HepG2 (cell line): ENCODE results near the gene MBIP. TPM values are rescaled to one million over a fixed set of nuclear protein-coding genes. Genes with fewer than 3 reads are reported as not detected.

Experiments used
- ATAC-seq: fragments of 200-7000 bp; cut with Tn5 transposase; 3 replicates; pipeline ENCODE4 v1.9.1; 2020; ENCODE audit warnings: mild to moderate bottlenecking, moderate library complexity
- BruUV-seq: library from RNA; stranded (reverse); fragments of 400-500 nt; replicated peaks from 2 replicates; lab custom pipeline; 2021; lab: Mats Ljungman, UMichigan
- CTCF ChIA-PET: fragments of 300-600 bp; formaldehyde crosslinking; extraction: SDS; loops from one replicate; lab custom pipeline; 2021; ENCODE audit warnings: low total read pairs, inconsistent platforms, low intra/inter-chr PET ratio; lab: Yijun Ruan, JAX
- POLR2A ChIA-PET: fragments of 350-600 bp; sonication (Branson Sonifier 250); formaldehyde crosslinking; loops from one replicate; lab custom pipeline; 2020; ENCODE audit warnings: antibody characterized with exemption, inconsistent platforms; lab: Yijun Ruan, JAX
- DNase-seq: peaks from one replicate; pipeline ENCODE4 v3.0.0-alpha.2; 2015; ENCODE audit warnings: low spot score
- FAIRE-seq: peaks from 3 replicates; lab custom pipeline; 2011; peaks lifted over from hg19 to GRCh38; lab: Jason Lieb, UNC
- H2AFZ ChIP-seq: one replicate; pipeline ENCODE4 v1.6.1; 2011; ENCODE audit warnings: low read length, inconsistent platforms
- H3K27ac ChIP-seq: fragments of 300-600 bp; 3 replicates; pipeline ENCODE4 v1.8.0; 2011; ENCODE audit warnings: mixed run types, mild to moderate bottlenecking, mixed read lengths, low read length, inconsistent platforms; ENCODE audit not compliant: insufficient read depth; ENCODE audit errors: extremely low read length
- H3K27me3 ChIP-seq, 2 experiments: fragments of 200-600 bp in 1 of 2; 2 replicates in 1 of 2; 3 replicates in 1 of 2; pipeline versions ENCODE4 v1.6.0 to v1.8.0; 2011; ENCODE audit warnings: low read length in 2 of 2, mild to moderate bottlenecking in 2 of 2, moderate library complexity in 2 of 2, inconsistent platforms in 1 of 2; ENCODE audit not compliant: insufficient read depth in 2 of 2, control insufficient read depth in 1 of 2
- H3K36me3 ChIP-seq, 2 experiments: fragments of 200-600 bp in 1 of 2; replicated peaks in 1 of 2; 2 replicates in 1 of 2; 3 replicates in 1 of 2; pipeline versions ENCODE4 v1.5.1 to v1.8.0; 2011; ENCODE audit warnings: low read length in 2 of 2, inconsistent platforms in 1 of 2; ENCODE audit not compliant: insufficient read depth in 2 of 2, control insufficient read depth in 1 of 2
- H3K4me1 ChIP-seq: 2 replicates; pipeline ENCODE4 v1.5.1; 2012; ENCODE audit warnings: low read length, inconsistent platforms; ENCODE audit not compliant: insufficient read depth
- H3K4me2 ChIP-seq: 2 replicates; pipeline ENCODE4 v1.6.0; 2011; ENCODE audit warnings: low read depth, low read length, inconsistent platforms
- H3K4me3 ChIP-seq, 3 experiments: fragments of 200-600 bp in 1 of 3; sonication (generic), shearing (Covaris generic) in 1 of 3; replicated peaks in 1 of 3; 2 replicates each; pipeline ENCODE4 v1.5.1; 2011 to 2016; ENCODE audit warnings: low read length in 3 of 3, inconsistent platforms in 2 of 3, low read depth in 2 of 3, mild to moderate bottlenecking in 2 of 3, control low read depth in 1 of 3, mixed read lengths in 1 of 3; ENCODE audit not compliant: insufficient read depth in 1 of 3
- H3K79me2 ChIP-seq: one replicate; pipeline ENCODE4 v1.6.1; 2011; ENCODE audit warnings: low read length, inconsistent platforms; ENCODE audit not compliant: insufficient read depth
- H3K9ac ChIP-seq: 2 replicates; pipeline ENCODE4 v1.6.0; 2011; ENCODE audit warnings: mild to moderate bottlenecking, low read depth, low read length, inconsistent platforms; ENCODE audit not compliant: insufficient read depth
- H3K9me3 ChIP-seq: 2 replicates; pipeline ENCODE4 v1.5.1; 2012; ENCODE audit warnings: mild to moderate bottlenecking, low read length
- H4K20me1 ChIP-seq: 2 replicates; pipeline ENCODE4 v1.6.0; 2011; ENCODE audit warnings: inconsistent platforms, mild to moderate bottlenecking, low read length, moderate library complexity; ENCODE audit not compliant: insufficient read depth
- CEBPB ChIP-seq: IDR thresholded peaks from 2 replicates; pipeline ENCODE4 v1.6.1; 2011; ENCODE audit warnings: low read depth, low read length, improper control_type of control experiment, borderline replicate concordance
- CEBPG ChIP-seq: IDR thresholded peaks from 2 replicates; pipeline ENCODE4 v1.6.1; 2016
- GPBP1L1 ChIP-seq: sonication (generic); formaldehyde crosslinking; IDR thresholded peaks from 2 replicates; pipeline ENCODE4 v1.5.0; 2020; ENCODE audit warnings: mild to moderate bottlenecking, missing genetic modification reagents
- HOXD1 ChIP-seq: sonication (generic); formaldehyde crosslinking; IDR thresholded peaks from 2 replicates; pipeline ENCODE4 v1.5.0; 2020; ENCODE audit warnings: missing genetic modification reagents
- MAFF ChIP-seq: IDR thresholded peaks from 2 replicates; pipeline ENCODE4 v1.6.1; 2011; ENCODE audit warnings: low read depth, low read length, improper control_type of control experiment
- MAFK ChIP-seq, 2 experiments: IDR thresholded peaks in 1 of 2; conservative IDR thresholded peaks in 1 of 2; 2 replicates each; pipeline ENCODE4 v1.6.1; 2011; ENCODE audit warnings: improper control_type of control experiment in 2 of 2, low read length in 2 of 2
- PPARG ChIP-seq: conservative IDR thresholded peaks from 2 replicates; pipeline ENCODE4 v1.6.1; 2016; ENCODE audit warnings: missing biosample characterization, missing genetic modification reagents
- RFXAP ChIP-seq: sonication (generic); formaldehyde crosslinking; IDR thresholded peaks from 2 replicates; pipeline ENCODE4 v1.4.0; 2020; ENCODE audit warnings: missing genetic modification reagents, borderline replicate concordance
- SCMH1 ChIP-seq: sonication (generic); formaldehyde crosslinking; IDR thresholded peaks from 2 replicates; pipeline ENCODE4 v1.9.0; 2021; ENCODE audit warnings: missing genetic modification reagents, mild to moderate bottlenecking, borderline replicate concordance
- SMC3 ChIP-seq: IDR thresholded peaks from 2 replicates; pipeline ENCODE4 v1.6.1; 2011; ENCODE audit warnings: low read length, improper control_type of control experiment
- TCF7 ChIP-seq: sonication (generic); IDR thresholded peaks from 2 replicates; pipeline ENCODE4 v1.6.1; 2016; ENCODE audit warnings: antibody characterized with exemption, low read depth
- THYN1 ChIP-seq: sonication (generic); formaldehyde crosslinking; IDR thresholded peaks from 2 replicates; pipeline ENCODE4 v1.8.1; 2023; ENCODE audit warnings: low read depth, mild to moderate bottlenecking, moderate library complexity, missing genetic modification reagents, borderline replicate concordance
- TMF1 ChIP-seq: sonication (generic); formaldehyde crosslinking; IDR thresholded peaks from 2 replicates; pipeline ENCODE4 v1.8.1; 2022; ENCODE audit warnings: low read depth, missing genetic modification reagents
- ZBTB38 ChIP-seq: sonication (generic); formaldehyde crosslinking; IDR thresholded peaks from 2 replicates; pipeline ENCODE4 v1.5.1; 2020; ENCODE audit warnings: mild to moderate bottlenecking, missing genetic modification reagents
- ZKSCAN8 ChIP-seq: IDR thresholded peaks from 2 replicates; pipeline ENCODE4 v1.6.1; 2016; ENCODE audit warnings: borderline replicate concordance, missing genetic modification reagents, missing compliant biosample characterization
- ZNF12 ChIP-seq: sonication (generic); formaldehyde crosslinking; IDR thresholded peaks from 2 replicates; pipeline ENCODE4 v1.5.0; 2020; ENCODE audit warnings: missing genetic modification reagents
- ZNF383 ChIP-seq: sonication (generic); formaldehyde crosslinking; IDR thresholded peaks from 2 replicates; pipeline ENCODE4 v1.4.0; 2020; ENCODE audit warnings: missing genetic modification reagents, mild to moderate bottlenecking, borderline replicate concordance
- ZNF441 ChIP-seq: sonication (generic); formaldehyde crosslinking; IDR thresholded peaks from 2 replicates; pipeline ENCODE4 v1.7.0; 2021; ENCODE audit warnings: missing genetic modification reagents, borderline replicate concordance
- ZNF713 ChIP-seq: sonication (generic); formaldehyde crosslinking; IDR thresholded peaks from 2 replicates; pipeline ENCODE4 v1.4.0; 2020; ENCODE audit warnings: mild to moderate bottlenecking, missing genetic modification reagents
- WGBS: methylation state at CpG from one replicate; pipeline ENCODE4 v1.1.6; 2017; ENCODE audit warnings: low lambda C conversion rate; 5-methylcytosine and 5-hydroxymethylcytosine counted together
- in situ Hi-C: cut with HindIII; loops from 2 replicates; pipeline ENCODE4 v1.10.0; 2017; ENCODE audit warnings: low pct_unique_long_range_greater_than_20kb; ENCODE audit not compliant: extremely low pct_ligation_motif_present
- intact Hi-C: fragments of 100-400 bp; cut with micrococcal nuclease; formaldehyde crosslinking; loops from one replicate; pipeline ENCODE4 v1.10.0; 2022; ENCODE audit not compliant: unreplicated experiment
- polyA plus RNA-seq, 8 experiments: library from polyadenylated mRNA; depleted of rRNA in 3 of 8; stranded (reverse) in 7 of 8; unstranded in 1 of 8; fragments of >200 nt; fragmentation: Illumina TruSeq in 4 of 8; extraction: Trizol in 4 of 8; gene quantifications; 2 replicates each; pipeline versions ENCODE4 v1.2.1 to v1.2.3, GENCODE V29; 2011 to 2016; ENCODE audit warnings: low read depth in 4 of 8, missing spikeins in 1 of 8, mixed read lengths in 1 of 8; ENCODE audit not compliant: insufficient read depth in 1 of 8
- total RNA-seq, 5 experiments: library from RNA; depleted of rRNA; stranded (reverse); fragments of >200 nt; fragmentation: Illumina TruSeq; extraction: Trizol; gene quantifications; 2 replicates each; pipeline ENCODE4 v1.2.3, GENCODE V29; 2016; ENCODE audit warnings: low read depth in 1 of 5

The MBIP gene
- total and polyA plus RNA-seq, 2 of the 13 experiments (the other 11 are each of a cell fraction or from before 2014, with no cell fraction given): 48.1 to 48.6 TPM

- TF ChIP-seq ZKSCAN8 (no peak), TCF7 (peak; percentile 46; the same call in 1 of the 2 replicates), HOXD1 (CRISPR knock-in tag) (peak; percentile 88)
- TF ChIP-seq, all 625 proteins: peak for 2
- CTCF ChIA-PET: no interaction called here
- Histone ChIP-seq H3K9me3 (no peaks in the 10 kb centered on the region), H3K4me1 (no peaks in the 10 kb centered on the region), H3K4me2 (no peak overlapping the region), H3K79me2 (no peaks in the 10 kb centered on the region), H3K9ac (no peak overlapping the region), H2AFZ (no peak overlapping the region), H3K36me3 (no peaks in the 10 kb centered on the region), H3K27me3 (no peaks in the 10 kb centered on the region), H3K4me3 (no peak overlapping the region), H4K20me1 (no peaks in the 10 kb centered on the region), H3K27ac (no peak overlapping the region)
- no peak for DNase-seq
- WGBS: 12% methylated on average over 3 of the region's 3 CpGs
- intact Hi-C loops: no loop called here
- POLR2A ChIA-PET: no interaction called here
- no TSS peak for BruUV-seq
- no peak for FAIRE-seq
- in situ Hi-C loops: no loop called here
- ATAC-seq: no peak
Observed at GRCh38 chr14:36288496-36288895, 31.9 kb downstream of the MBIP start.

- no peaks in the 10 kb centered on the region for H3K79me2 ChIP-seq
- H2AFZ ChIP-seq: no peak overlapping the region
- TF ChIP-seq GPBP1L1: no peak
- peak; percentile 82 for TF ChIP-seq CEBPG (CRISPR knock-in tag)
- TF ChIP-seq MAFF: peak; percentile 78
- no peak for TF ChIP-seq THYN1 (CRISPR knock-in tag)
- TF ChIP-seq SMC3: peak; percentile 2; the same call in 1 of the 2 replicates
- no peak for TF ChIP-seq ZNF713 (CRISPR knock-in tag)
- TF ChIP-seq ZBTB38 (CRISPR knock-in tag): no peak
- no peak for TF ChIP-seq TMF1 (CRISPR knock-in tag)
- TF ChIP-seq SCMH1: no peak
- no peak for TF ChIP-seq ZNF12
- no peak for TF ChIP-seq ZNF441 (CRISPR knock-in tag)
- TF ChIP-seq RFXAP (CRISPR knock-in tag): 0 out of 2 replicates have a peak, but pooled peaks have one; percentile 30
- TF ChIP-seq MAFK (conservative IDR thresholded peaks at IDR 0.05 in 1 of 2, IDR thresholded peaks at IDR 0.05 in 1 of 2; ENCODE audit: low read length in 2 of 2): peak; percentile 54 to 72
- TF ChIP-seq PPARG (CRISPR knock-in tag): no peak
- peak; percentile 98 for TF ChIP-seq CEBPB
- no peak for TF ChIP-seq ZNF383
- H3K27ac ChIP-seq: no peak overlapping the region
- no peaks in the 10 kb centered on the region for H3K27me3 ChIP-seq
- in situ Hi-C loops (no loop called here), intact Hi-C loops (no loop called here)
- POLR2A ChIA-PET: no interaction called here
- ATAC-seq: peak; percentile 67
- H3K9ac ChIP-seq: no peak overlapping the region
- CTCF ChIA-PET: no interaction called here
- H4K20me1 ChIP-seq: no peaks in the 10 kb centered on the region
- no peaks in the 10 kb centered on the region for H3K9me3 ChIP-seq
- H3K4me1 ChIP-seq: no peaks in the 10 kb centered on the region
- WGBS: 29% methylated on average over 4 of the region's 4 CpGs
- BruUV-seq: no TSS peak
- no peaks in the 10 kb centered on the region for H3K36me3 ChIP-seq
- no peak overlapping the region for H3K4me3 ChIP-seq
- no peak overlapping the region for H3K4me2 ChIP-seq
- no peak for FAIRE-seq
- DNase-seq: no peak
Observed at GRCh38 chr14:36284971-36285595, 35.4 kb downstream of the MBIP start.
